Thoracic aorta (tissue), 2 donors: ENCODE results near the gene NAA20. TPM values are rescaled to one million over a fixed set of nuclear protein-coding genes. Genes with fewer than 3 reads are reported as not detected.
"Not testable (repeated sequence)": the region's sequence is repeated elsewhere in the genome, so short reads cannot be mapped to it uniquely, and the experiment has no call there.

Source experiments
- ATAC-seq: fragments of 150-250 bp; one replicate; pipeline ENCODE4 v1.8.0; 2017; ENCODE audit warnings: low read depth; ENCODE audit not compliant: insufficient number of reproducible peaks, low FRiP score
- DNase-seq: peaks from one replicate; pipeline ENCODE4 v3.0.0-alpha.2; 2020; ENCODE audit warnings: low spot score
- H3K27ac ChIP-seq, 2 donors: fragments of 200-600 bp; sonication (generic); 1 replicate in 1 of 2; 2 replicates in 1 of 2; pipeline ENCODE4 v1.5.1; 2016; ENCODE audit warnings: mild to moderate bottlenecking in 2 of 2, moderate library complexity in 2 of 2
- H3K27me3 ChIP-seq: fragments of 200-600 bp; sonication (generic); replicated peaks from 2 replicates; pipeline ENCODE4 v1.6.0; 2016; ENCODE audit warnings: mild to moderate bottlenecking; ENCODE audit not compliant: insufficient read depth
- H3K36me3 ChIP-seq: fragments of 200-600 bp; sonication (generic); one replicate; pipeline ENCODE4 v1.5.1; 2016
- H3K4me1 ChIP-seq, 2 donors: fragments of 200-600 bp; sonication (generic); 1 replicate in 1 of 2; 2 replicates in 1 of 2; pipeline versions ENCODE4 v1.5.1 to v1.6.0; 2016; ENCODE audit warnings: low read depth in 2 of 2, mild to moderate bottlenecking in 1 of 2; ENCODE audit not compliant: control insufficient read depth in 1 of 2
- H3K4me3 ChIP-seq: fragments of 200-600 bp; sonication (generic); 2 replicates; pipeline ENCODE4 v1.5.1; 2016; ENCODE audit warnings: mild to moderate bottlenecking
- H3K9me3 ChIP-seq: fragments of 200-600 bp; sonication (generic); 2 replicates; pipeline ENCODE4 v1.5.1; 2016
- total RNA-seq, 2 donors: library from RNA; depleted of rRNA; stranded (reverse); fragments of >200 nt; gene quantifications; one replicate each; pipeline versions ENCODE4 v1.1.0 to v1.2.3, GENCODE V29; 2016
- TF ChIP-seq, protein P1 (sequence below): fragments of 200-600 bp; sonication (generic); IDR thresholded peaks from one replicate; pipeline ENCODE4 v1.5.1; 2019; ENCODE audit warnings: antibody characterized with exemption

NAA20 gene
- total RNA-seq, 2 donors from 2014 or later, result 14.6 to 16.9 TPM

DNA sequence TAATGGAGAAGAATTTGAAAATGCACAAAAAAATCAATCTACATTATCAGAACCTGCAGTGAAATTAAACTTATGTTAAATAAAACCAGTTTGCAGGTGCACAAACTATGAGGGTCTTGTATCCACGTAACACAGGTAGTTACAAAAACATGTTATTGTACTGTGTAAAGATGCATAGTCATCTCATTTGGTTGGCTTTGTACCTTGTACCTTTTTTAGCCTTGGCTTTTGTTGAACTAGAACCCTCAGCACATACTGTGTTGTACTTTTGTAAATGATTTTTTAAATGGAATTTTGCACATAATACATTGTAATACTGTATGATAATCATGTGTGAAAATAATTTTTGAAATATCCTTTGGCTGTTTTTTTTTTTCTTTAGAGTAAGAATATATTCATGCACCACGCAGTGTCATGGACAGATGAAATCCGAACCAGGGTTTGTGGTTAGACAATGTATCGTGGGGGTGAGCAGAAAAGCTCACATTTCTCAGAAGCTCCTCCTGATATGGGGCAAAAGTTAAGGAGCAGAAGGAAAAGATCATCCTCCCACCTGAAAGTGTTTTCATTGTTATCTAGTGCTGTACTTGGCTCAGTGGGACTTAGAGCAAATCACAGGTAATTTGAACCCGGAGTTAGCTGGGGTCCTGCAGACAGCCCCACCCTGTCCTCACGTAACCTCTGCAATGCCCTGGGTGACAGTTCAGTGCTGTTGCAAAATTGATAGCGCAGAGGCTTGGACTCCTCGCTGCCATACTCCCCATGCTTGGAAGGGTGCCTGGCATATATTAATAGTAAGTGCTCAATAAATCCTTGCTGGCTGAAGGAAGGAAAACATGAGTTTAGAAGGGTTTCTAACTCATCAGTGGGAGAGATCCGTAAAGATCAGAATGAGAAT, 14.8 kb upstream of the NAA20 start:
- TF ChIP-seq, protein P1, sequence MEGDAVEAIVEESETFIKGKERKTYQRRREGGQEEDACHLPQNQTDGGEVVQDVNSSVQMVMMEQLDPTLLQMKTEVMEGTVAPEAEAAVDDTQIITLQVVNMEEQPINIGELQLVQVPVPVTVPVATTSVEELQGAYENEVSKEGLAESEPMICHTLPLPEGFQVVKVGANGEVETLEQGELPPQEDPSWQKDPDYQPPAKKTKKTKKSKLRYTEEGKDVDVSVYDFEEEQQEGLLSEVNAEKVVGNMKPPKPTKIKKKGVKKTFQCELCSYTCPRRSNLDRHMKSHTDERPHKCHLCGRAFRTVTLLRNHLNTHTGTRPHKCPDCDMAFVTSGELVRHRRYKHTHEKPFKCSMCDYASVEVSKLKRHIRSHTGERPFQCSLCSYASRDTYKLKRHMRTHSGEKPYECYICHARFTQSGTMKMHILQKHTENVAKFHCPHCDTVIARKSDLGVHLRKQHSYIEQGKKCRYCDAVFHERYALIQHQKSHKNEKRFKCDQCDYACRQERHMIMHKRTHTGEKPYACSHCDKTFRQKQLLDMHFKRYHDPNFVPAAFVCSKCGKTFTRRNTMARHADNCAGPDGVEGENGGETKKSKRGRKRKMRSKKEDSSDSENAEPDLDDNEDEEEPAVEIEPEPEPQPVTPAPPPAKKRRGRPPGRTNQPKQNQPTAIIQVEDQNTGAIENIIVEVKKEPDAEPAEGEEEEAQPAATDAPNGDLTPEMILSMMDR, result no peak
- no peaks in the 10 kb centered on the region for H3K27me3 ChIP-seq
- peak overlapping the region; percentile 57 for H3K4me3 ChIP-seq
- peaks cover 11 to 63% of the 10 kb centered on the region in 2 donors for H3K4me1 ChIP-seq
- H3K36me3 ChIP-seq, result peaks cover 19% of the 10 kb centered on the region
- peak overlapping the region; percentile 74 to 80 for H3K27ac ChIP-seq
- H3K9me3 ChIP-seq, result no peaks in the 10 kb centered on the region
- DNase-seq, result no peak
- no peak for ATAC-seq

DNA sequence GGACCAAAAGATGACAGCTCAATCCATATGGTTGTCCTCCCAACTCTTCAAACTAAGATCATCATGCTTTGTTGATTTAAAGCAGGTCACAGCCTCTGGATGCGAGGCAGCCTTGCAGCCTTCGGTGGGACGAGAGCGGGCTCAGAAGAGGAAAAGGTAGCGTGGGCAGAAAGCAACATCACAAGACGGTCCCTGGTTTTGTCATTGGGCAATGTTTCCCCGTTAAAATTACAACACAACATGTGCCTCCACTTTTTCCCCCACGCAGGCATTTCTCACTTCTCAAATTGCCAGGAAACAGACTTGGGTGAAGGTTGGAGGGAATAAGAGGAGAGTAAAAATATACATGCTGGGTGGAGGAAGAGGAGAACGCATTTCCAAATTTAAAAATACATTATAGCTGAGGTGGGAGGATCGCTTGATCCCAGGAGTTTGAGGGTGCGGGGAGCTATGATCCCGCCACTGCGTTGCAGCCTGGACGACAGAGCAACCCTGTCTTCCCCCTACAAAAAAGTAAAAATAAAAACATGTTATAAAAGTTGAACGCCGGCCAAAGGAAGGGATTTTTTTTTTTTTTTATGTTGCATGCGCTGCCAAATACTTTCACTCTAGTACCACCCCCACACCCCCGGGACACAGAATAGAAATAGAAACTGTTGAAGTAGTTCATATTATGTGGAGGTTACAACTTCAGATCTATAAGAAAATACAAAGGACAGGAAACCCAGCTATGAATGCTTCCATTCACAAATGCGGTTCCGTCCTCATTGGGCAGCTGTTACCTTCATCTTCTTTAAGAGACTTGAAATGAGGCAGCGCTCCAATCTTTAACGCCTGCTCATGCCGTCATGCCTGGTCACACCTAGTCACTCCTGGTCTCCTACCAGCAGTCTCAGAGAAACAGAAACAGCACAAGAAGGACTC, 13.9 kb upstream of the NAA20 start:
- H3K36me3 ChIP-seq, result peaks cover 19% of the 10 kb centered on the region
- peak overlapping the region; percentile 74 to 80 for H3K27ac ChIP-seq
- peak; percentile 61 for ATAC-seq
- TF ChIP-seq, protein P1, result no peak
- peaks cover 11 to 61% of the 10 kb centered on the region in 2 donors for H3K4me1 ChIP-seq
- DNase-seq, result no peak
- peak overlapping the region; percentile 57 for H3K4me3 ChIP-seq
- no peaks in the 10 kb centered on the region for H3K9me3 ChIP-seq
- H3K27me3 ChIP-seq, result no peaks in the 10 kb centered on the region

DNA sequence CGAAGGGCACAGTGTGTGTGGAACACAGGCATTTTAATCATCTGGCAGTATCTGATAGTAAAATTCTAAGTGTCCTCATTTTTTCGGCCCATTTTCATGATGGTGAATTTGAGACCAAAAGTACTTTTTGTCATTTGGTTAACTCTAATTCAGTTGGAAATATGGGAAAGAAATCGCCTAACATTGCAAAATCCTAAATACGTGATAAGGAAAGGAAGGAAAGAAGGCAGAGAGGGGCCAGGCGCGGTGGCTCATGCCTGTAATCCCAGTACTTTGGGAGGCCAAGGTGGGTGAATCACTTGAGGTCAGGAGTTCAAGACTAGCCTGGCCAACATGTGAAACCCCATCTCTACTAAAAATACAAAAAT, 13.2 kb upstream of the NAA20 start:
- H3K27ac ChIP-seq, result peak overlapping the region; percentile 74 to 80
- not testable (repeated sequence) for ATAC-seq, H3K27me3 ChIP-seq, DNase-seq, H3K9me3 ChIP-seq
- peaks cover 13% of the 10 kb centered on the region for H3K36me3 ChIP-seq
- H3K4me3 ChIP-seq, result peak overlapping the region; percentile 57
- peaks cover 11 to 56% of the 10 kb centered on the region in 2 donors for H3K4me1 ChIP-seq

DNA sequence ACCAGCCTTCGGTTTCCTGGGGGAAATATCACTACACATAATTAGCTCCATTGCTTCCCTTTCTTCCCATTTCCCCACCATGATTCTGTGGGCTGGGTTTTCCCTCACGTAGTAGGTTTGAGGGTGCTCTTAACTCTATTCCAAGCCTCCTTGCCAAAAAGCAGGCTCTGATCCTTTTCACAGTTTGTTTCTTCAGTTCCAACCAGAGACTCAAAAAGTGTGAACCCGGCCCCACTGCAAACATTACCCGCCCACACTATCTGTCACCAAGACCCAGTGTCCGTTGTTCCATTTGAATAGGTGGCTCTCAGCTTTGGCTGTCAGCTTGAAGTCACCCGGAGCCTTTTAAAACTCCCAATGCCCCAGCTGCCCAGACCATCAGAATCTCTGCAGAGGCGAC, 11.8 kb upstream of the NAA20 start:
- TF ChIP-seq, protein P1, result no peak
- Histone ChIP-seq H3K4me1 (peaks cover 19 to 52% of the 10 kb centered on the region in 2 donors), H3K27ac (peak overlapping the region in 1 of 2 donors; percentile 21), H3K27me3 (no peaks in the 10 kb centered on the region), H3K36me3 (peaks cover 7% of the 10 kb centered on the region), H3K9me3 (no peaks in the 10 kb centered on the region), H3K4me3 (no peak overlapping the region)
- no peak for DNase-seq
- ATAC-seq, result no peak

DNA sequence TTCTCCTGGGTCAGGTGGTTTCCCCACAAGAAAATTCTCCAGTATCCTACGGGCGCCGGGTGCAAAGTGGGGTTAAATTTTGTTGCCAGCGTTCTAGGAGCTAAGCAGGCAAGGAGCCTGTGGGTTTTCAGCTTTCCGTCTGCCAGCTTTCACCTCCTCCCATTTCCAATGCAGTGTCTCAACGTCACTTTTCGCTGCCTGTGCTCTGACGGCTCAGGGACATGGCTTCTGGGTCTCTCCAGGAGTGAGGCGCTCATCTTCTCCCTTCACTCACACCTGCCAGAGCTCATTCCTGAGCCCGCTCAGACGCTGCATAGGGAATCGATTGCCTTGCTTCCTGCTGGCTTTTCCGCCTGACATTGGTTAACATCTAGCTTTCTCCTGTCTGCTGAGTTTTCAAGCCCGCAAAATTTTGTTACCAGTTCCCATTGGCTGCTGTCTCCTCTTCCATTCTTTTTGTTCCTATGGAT, 7.3 kb upstream of the NAA20 start:
- peak overlapping the region; percentile 50 for H3K4me3 ChIP-seq
- no peaks in the 10 kb centered on the region for H3K9me3 ChIP-seq
- H3K27ac ChIP-seq, result peak overlapping the region in 1 of 2 donors; percentile 26
- DNase-seq (no peak), ATAC-seq (no peak)
- peaks cover 19 to 25% of the 10 kb centered on the region in 2 donors for H3K4me1 ChIP-seq
- TF ChIP-seq, protein P1, result no peak
- no peaks in the 10 kb centered on the region for H3K27me3 ChIP-seq
- H3K36me3 ChIP-seq, result no peaks in the 10 kb centered on the region
